HG03571 (cell line): ENCODE measurements around the gene ABCC10.
"Not testable (repeated sequence)": the region's sequence is repeated elsewhere in the genome, so short reads cannot be mapped to it uniquely, and the experiment has no call there.

Source experiments
- ATAC-seq: cut with Tn5 transposase; IDR thresholded peaks from one replicate; pipeline ENCODE4 v1.9.1; 2021; ENCODE audit not compliant: unreplicated experiment

ABCC10 gene

DNA sequence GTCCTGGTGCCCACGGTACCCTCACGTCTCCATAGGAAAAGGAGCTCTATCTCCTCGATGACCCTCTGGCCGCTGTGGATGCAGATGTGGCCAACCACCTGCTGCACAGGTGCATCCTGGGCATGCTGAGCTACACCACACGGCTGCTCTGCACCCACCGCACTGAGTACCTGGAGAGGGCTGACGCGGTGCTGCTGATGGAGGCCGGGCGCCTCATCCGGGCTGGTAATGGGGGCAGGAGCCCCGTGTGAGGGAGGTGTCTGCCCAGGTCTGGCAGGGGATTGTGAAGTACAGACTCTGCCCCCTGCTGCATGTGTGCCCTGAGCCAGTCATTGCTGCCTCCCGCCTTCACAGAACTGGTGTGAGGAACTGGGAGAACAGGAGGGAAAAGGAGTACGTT is 15.6 kb downstream of the ABCC10 start:
- no peak for ATAC-seq

DNA sequence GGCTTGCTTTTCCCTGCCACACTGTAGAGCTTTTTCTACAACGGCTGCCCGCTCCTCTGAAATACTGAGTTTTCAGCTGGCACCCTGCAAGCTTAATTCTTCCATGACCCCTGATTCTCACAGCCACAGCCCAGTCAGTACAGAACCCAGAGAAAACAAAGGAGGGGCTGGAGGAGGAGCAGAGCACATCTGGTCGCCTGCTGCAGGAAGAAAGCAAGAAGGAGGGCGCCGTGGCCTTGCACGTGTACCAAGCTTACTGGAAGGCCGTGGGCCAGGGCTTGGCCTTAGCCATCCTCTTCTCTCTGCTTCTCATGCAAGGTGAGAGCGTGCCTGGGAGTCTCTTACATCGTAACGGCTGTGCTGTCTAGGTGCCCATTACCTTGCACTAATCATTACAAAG is 16.7 kb downstream of the ABCC10 start:
- no peak for ATAC-seq

DNA sequence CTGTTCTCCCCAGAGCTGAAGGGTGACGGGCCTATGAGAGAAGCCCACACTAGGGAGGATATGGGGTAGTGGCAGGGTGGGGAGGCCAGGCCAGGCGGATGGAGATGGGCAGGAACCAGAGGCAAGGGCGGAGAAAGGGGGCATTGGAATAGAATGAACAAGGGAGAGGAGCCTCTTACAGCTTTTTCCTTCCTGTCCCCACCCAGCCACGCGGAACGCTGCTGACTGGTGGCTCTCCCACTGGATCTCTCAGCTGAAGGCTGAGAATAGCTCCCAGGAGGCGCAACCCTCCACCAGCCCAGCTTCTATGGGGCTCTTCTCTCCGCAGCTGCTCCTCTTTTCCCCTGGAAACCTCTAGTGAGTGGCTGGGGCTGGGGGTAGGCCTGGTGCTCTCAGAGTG is 17.2 kb downstream of the ABCC10 start:
- ATAC-seq = no peak

DNA sequence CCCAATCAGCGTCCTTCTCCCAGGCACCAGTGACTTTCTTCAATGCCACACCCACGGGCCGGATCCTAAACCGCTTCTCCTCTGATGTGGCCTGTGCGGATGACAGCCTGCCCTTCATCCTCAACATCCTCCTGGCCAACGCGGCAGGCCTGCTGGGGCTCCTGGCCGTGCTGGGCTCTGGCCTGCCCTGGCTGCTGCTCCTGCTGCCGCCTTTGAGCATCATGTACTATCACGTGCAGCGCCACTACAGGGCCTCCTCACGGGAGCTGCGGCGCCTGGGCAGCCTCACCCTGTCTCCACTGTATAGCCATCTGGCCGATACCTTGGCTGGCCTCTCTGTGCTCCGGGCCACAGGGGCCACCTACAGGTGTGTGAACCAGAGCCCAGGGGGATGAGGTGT is 18.2 kb downstream of the ABCC10 start:
- ATAC-seq = no peak

DNA sequence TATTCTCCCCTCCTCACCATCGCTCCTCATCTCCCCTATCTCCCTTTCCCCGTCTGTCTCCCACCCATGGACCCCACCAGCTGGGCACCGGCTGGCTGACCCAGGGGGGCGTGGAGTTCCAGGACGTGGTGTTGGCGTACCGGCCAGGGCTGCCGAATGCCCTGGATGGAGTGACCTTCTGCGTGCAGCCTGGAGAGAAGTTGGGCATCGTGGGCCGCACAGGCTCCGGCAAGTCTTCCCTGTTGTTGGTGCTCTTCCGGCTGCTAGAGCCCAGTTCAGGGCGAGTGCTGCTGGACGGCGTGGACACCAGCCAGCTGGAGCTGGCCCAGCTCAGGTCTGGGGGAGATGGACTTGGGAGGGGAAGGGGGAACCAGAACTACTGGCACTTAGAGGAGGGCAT is 20.3 kb downstream of the ABCC10 start:
- ATAC-seq = no peak

DNA sequence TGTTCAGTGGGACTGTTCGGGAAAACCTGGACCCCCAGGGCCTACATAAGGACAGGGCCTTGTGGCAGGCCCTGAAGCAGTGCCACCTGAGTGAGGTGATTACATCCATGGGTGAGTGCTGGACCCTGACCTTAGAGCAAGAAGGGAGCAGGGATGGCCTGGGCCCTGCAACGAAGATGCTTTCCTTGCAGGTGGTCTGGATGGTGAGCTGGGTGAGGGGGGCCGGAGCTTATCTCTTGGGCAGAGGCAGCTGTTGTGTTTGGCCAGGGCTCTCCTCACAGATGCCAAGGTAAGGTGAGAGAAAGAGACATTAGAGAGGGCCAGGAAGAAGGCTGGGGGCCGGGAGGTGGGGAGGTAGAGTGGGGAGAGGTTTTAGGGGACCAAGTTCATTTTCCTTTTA is 21.6 kb downstream of the ABCC10 start:
- no peak for ATAC-seq

DNA sequence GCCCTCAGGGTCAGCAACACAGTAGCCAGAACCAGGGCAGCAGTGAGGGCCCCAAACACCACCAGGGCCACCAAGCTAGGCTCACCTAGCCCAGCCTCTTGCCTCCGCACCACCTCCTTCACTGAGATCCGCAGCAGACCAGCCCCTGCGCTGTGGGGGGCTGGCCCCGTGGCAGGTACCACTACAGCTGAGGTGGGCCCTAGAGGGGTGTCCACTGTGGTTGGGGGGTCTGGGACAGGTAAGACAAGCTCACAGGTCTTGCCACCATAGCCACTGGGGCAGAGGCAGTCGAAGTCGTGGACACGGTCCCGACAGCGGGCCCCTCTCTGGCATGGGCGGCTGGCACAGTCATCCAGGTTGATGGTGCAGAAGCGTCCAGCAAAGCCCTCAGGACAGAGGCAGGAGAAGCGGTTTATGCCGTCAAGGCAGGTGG is 23.4 kb downstream of the ABCC10 start:
- no peak for ATAC-seq

DNA sequence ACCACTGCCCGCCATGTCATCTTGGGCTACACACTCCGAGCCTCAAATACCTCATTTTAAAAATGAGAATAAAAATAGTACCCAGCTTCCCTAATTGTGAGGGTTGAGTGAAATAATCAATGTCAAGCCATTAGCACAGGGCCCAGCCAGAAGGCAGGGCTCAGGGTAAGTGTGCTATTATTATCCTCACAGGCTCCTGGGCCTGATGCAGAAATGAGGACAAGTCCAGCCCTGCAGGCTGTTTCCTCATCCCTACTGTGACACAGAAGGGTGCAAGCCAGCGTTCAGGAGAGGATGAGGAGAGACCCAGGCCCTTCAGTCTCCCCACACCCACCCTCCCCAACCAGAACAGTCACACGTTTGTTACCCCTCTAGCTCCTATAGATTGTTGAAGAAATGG is 24.0 kb downstream of the ABCC10 start:
- ATAC-seq = no peak

DNA sequence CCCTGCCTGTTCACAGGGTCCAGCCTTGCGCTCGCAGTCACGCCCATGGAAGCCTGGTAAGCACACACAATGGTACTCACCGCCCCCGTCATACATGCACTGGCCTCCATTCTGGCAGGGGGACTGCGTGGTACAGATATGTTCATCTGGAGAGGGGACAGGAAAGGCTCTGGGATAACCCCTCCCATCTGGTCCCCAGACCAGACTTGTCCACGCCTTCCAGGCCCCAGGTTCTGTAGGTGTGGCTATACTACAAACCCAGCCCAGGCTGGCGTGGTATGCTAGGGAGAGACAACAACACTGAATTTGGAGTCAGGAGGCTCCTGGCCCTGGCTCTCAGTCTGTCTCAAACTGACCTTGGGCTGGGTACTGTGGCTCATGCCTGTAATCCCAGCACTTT is 24.6 kb downstream of the ABCC10 start:
- ATAC-seq = no peak

DNA sequence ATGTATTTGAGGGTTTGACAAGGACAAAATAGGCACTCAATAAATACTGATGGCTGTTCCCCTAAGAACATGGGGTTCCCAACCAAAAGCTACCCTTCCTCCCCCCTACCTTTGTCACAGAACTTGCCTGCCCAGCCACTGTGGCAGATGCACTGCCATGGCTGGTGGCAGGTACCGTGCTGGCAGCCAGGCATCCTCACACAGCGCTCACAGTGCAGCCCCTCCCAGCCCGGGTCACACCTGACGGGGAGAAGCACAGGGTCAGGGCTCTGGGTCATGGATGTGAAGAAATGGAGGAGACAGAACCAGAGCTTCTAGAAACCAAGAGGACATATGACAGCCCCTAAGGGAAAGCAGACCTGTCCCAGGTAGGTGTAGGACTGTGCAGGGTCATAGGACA is 25.6 kb downstream of the ABCC10 start:
- no peak for ATAC-seq

DNA sequence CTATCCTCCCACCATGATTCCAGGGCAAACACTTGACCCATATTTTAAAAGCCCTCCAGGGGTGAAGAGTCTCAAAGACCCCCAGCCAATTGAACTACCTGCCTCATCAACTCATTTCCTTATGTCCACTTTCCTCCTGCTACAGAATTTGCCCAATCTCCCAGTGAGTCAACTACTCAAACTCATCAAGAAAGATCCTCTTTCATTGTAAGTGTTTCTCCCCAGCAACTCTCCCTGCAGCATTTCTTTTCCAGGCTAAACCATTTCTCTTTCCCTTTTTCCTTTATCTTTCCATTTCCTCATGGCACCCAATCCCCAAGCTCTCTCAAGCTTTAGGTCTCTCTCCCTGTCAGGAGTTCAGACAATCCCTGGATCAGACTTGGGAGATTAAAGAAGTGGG is 26.5 kb downstream of the ABCC10 start:
- no peak for ATAC-seq

DNA sequence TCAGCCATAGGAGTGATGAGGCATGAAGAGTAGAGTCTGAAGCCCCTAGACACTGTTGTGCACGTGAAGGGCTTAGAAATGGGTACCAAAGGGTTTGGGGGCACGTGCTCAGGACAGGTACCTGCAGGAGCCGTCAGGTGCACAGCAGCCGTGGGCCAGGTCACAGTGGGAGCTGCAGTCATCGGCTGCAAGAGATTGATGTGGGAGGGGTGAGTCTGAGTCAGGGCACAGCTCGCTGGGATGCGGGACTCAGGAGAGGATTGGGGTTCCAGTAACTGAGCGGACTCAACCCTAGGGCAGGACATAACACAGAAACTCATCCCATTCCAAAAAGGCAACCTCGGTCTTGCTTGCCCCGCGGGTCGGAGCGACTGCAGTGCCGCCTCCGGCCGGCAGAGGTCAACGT is 27.0 kb downstream of the ABCC10 start:
- ATAC-seq = no peak

DNA sequence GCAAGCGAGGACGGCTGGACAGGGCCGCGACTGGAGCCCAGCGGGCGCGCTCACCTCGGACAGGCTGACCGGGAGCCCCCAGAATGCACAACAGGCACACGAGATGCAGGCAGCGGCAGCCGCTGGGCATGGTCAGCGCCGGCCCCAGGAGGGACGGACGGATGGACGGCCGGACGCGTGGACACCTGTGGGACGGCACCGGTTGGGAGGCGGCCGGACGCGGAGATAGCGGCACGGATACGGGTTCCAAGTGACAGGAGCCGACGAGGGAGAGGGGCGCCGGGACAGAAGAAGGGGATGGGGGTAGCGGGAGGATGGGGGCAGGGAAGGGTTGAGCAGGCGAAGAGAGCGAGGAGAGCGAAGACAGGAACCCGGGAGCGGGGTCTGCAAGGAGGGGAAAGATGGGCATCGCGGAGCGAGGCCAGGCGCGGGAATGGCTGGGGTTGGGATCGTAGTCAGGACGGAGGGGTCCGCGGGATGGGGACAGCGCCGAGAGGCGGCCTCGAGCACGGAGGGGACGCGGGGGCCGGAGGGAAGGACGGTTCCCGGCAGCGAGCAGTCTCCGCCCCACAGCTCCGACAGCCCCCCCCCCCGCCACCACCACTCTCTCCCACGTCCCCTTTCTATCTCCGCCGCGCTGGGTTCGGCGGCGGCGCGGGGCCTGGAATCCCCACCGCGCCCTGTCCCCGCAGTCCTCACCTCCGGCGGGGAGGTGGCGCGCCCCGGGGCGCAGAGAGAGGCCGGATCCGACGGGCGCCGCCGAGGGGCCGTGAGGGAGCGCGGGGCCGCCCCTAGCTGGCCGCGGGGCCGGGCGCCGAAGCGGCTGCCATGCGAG is 27.6 kb downstream of the ABCC10 start:
- no peak for ATAC-seq

DNA sequence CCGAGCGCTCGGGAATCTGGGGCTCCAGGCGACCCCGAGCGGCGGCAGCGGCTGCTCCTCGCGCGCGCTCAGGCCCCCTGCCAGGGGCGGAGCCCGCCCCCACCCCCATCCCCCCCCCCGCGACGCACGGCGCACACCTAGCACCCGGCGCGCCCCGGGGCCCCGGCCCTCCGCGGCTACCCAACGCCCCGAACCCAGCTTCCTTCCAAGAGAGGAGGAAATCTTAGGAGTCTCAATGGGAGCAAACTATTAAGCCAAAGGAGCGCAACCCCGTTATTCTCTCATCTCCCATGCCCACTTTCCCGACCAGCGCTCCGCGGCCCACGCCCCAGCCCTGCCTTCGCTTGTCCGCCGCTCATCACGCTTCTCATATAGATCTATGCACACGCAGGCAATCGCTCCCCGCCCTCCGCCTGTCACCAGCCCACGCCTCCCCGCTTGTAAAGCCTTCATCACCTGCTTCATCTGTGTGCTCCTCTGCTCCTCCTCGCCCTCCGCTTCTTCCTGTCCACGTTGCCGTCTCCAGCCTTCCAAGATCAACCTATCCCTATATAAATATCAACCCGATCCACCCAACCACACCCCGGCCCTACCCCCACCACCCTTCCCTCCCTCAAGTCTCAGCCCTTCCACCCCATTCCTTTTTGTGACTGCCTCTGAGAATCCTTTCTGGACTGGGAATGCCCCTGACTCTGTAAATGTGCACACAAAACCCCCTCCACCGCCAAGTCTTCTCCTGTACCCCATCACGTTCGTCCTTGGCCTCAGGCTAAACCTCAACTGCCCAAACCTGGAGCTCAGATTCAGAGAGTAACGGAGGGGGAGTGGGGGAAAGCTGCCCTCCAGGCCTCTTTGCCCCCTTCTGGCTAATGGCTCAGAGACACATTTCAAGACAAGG is 28.4 kb downstream of the ABCC10 start, which contains the start of gene DLK2:
TSS of gene DLK2 (minus strand) at position 18 of the 898 bp plus-strand sequence. CDS start 723 bp downstream, outside the sequence.
- ATAC-seq = no peak

DNA sequence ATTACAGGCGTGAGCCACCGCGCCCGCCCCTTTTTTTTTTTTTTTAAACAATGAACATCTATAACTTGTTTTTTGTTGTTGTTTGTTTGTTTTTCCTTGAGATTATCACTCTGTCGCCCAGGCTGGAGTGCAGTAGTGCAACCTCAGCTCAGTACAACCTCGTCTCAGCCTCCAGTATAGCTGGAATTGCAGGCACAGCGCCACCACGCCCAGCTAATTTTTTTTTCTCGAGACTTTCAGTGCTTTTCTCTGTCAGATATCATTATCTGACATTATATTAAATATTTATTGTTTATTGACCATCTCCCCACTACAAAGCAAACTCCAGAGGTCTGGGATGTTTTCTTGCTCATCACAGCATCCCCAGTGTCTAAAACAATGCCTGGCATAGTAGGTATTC is 30.3 kb downstream of the ABCC10 start:
- ATAC-seq = no peak

DNA sequence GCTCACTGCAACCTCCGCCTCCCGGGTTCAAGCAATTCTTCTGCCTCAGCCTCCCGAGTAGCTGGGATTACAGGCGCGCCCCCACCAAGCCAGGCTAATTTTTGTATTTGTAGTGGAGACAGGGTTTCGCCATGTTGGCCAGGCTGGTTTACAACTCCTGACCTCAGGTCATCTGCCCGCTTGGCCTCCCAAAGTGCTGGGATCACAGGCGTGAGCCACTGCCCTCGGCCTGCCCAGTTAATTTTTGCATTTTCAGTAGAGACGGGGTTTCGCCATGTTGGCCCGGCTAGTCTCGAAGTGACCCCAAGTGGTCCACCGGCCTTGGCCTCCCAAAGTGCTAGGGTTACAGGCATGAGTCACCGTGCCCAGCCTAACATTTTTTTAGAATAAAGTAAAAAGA is 30.8 kb downstream of the ABCC10 start:
- not testable (repeated sequence) for ATAC-seq

DNA sequence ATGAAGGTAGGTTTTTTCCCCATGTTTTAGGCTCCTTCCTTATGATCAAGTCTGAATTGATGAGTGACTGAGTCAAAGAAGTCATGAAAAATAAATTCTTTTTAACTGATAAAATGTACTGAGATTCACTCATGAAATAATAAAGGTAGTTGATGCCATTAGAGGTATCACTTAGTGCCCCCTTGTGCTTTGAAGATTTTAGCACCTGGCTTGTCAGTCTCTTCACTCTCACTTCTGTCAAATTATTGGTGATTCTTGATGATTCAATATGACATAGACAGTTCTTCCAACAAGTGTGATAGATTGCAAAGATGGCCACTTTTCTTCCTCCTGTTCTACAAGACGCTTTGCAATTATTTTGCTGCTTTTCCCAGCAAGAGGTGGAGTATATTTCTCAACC is 32.2 kb downstream of the ABCC10 start:
- no peak for ATAC-seq

DNA sequence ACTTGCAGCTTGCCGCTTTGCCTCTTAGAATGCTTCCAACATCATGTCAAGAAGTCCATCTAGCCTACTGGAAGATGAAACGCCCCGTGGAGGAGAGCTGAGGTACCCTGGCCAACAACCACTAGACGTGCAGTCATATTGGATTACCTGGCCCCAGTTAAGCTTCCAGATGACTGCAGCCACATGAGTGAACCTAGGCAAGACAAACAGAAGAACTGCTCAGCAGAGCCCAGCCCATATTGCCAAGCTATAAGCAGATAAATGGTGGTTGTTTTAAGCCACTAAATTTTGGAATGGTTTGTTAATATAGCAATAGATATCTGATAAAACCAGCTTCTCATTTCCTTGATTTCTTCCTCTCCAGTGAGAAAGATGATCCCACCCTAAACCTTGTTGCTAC is 32.7 kb downstream of the ABCC10 start:
- no peak for ATAC-seq

DNA sequence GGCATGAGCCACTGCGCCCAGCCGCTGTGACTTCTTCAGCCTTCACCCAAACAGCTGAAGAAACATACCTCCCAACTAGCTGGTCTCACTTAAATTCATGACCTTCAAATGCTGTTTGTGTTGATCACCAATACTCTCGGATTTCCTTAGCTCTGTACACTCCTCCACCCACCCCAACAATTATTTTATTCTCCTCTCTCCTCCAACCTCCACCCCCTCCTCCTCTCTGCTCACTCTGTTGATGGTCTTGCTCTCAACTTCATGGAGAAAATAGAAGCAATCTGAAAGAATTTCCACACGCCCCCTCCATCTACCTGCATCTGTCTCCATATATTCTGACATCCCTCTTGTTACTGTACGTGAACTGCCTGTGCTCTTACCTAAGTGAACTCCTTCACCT is 34.6 kb downstream of the ABCC10 start:
- ATAC-seq = no peak

DNA sequence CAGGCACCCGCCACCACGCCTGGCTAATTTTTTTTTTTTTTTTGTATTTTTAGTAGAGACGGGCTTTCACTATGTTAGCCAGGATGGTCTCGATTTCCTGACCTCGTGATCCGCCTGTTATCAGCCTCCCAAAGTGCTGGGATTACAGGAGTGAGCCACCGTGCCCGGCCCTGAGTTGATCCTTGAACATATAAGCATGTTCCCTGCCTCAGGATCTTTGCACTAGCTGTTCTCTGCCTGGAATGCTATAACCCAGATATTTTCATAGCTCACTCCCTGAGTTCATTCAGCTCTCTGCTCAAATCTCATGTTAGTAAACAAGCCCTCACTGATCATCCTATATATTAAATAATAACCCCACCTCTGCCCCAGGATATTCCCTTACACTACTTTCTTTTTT is 37.0 kb downstream of the ABCC10 start:
- ATAC-seq = no peak

DNA sequence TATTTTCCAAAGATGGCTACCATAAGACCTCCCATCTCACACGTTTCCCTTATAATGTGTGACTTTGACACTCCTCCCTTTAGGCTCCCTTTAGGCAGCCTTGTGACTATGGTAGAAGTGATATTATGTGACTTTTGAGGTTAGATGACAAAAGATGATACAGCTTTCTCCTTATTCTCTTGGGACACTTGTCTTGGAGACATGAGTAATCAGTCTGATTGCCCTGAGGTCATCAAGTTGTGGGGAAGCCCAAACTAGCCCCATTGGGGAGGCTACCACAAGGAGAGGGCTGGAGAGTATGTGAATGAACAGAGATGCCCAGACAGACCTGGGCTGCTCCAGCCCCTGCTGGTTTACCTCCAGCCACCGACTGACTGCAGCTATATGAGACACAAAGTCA is 38.6 kb downstream of the ABCC10 start:
- ATAC-seq = no peak

DNA sequence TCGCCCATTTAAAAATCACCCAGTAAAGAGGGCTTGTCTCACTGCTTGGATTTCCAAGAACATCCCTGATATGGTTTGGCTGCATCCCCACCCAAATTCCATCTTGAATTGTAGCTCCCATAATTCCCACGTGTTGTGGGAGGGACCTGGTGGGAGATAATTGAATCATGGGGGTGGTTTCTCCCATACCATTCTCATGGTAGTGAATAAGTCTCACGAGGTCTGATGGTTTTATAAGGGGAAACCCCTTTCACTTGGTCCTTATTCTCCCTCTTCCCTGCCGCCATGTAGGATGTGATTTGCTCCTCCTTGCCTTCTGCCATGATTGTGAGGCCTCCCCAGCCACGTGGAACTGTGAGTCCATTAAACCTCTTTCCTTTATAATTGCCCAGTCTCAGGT is 39.9 kb downstream of the ABCC10 start:
- not testable (repeated sequence) for ATAC-seq
